ENCODE results near the gene L3MBTL4.

- TF ChIP-seq CTCF (IDR thresholded peaks at IDR 0.05) (no peak), POLR2A (IDR thresholded peaks at IDR 0.05) (no peak)
Measured at GRCh38 chr18:6060149-6060548, 354.6 kb downstream of the L3MBTL4 start.

Measured in body of pancreas (tissue), 4 donors.